Stimulated activated CD4-positive, alpha-beta T cell treated with anti-CD3 and anti-CD28 coated beads, Interleukin-2, amount 100 ng/mL, for 48 hours (primary cell): Measurements from ENCODE around the gene PRKCZ.

Experiments used
- DNase-seq, 2 donors: peaks; one replicate each; pipeline ENCODE4 v3.0.0-alpha.2; 2020

Gene PRKCZ

DNA sequence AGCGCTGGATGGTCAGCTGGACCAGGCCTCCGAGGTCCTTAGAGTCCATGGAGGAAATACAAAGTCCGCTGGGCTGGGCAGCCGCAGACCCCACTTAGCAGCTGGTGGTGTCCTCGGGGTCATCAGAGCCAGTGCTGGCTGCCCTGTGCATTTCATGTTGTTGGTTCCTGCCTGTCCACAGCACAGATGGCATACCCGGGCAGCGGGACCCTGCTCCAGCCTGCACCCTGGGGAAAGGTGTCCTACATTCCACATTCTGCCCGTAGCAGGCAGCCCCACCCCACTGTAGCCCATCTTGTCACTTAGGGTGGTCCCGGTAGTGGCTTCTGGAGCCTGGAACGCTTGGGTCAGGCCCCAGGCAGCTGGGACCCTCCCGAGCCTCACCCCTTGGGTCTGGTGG is 19.8 kb downstream of the PRKCZ start:
- no peak for DNase-seq

DNA sequence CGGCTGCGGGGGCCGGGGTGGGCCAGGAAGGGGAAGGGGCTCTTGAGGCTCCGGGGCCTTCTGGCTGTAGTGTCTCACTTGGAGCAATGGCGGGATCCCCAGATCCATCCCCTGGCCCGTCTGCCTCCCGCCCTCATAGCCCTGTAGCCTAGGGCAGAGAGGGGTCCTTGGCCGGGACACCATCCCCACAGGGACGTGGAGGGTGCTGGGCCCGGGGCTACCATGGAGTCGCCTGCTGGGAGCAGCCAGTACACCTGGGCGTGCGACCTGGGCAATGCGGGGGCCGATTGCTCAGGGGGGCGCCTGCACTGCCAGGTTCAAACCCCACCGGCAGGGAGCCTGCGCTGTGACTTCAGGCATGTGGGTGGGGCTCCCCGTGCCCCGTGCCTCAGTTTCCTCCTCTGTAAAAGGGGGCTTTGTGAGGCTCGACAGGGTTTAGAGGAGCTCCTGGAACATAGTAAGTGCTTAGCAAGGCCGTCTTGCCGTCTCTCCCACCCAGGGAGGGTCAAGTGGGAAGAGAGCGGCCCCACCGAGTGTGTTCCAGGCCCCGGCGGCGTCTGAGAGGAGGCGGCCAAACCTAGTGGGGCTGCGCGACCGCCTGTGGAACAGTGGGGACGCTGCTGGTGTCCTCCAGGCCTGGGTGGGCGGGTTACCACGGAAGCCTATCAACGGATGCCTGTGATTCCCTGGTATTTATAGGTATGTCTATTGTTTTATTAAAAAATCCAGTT is 20.8 kb downstream of the PRKCZ start:
- no peak for DNase-seq

DNA sequence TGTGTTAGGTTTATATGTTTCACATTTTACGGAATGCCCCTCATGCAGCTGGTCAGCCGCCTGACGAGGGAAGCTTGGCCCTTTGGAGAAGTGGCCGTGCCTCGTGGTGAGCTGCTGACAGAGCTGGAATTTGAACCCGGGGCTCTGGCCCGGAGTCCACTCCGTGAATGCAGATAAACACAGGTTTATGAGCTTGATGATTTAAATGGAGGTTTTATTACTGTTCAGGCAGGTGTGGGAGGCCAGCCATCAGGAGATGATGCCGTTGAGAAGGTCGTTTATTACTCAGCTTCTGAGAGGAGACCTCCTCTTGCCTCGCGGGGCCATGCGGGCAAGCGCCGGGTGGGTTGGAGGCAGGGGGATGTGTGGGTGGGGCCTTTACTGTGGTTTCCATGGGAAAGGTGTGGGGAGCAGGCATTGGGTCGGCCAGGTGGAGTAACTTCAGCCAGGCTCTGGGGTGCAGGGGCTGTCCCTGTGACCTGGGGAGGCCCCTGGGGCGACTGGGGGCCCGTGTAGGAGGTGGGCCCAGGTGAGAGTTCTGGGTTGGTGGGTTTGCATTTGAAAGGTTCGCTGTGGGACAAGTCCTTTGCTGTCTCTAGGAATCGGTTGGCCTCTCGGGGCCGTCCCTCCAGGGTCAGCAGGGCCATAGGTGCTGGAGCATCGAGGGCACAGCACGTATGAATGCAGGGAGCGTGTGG is 22.0 kb downstream of the PRKCZ start:
- no peak for DNase-seq

DNA sequence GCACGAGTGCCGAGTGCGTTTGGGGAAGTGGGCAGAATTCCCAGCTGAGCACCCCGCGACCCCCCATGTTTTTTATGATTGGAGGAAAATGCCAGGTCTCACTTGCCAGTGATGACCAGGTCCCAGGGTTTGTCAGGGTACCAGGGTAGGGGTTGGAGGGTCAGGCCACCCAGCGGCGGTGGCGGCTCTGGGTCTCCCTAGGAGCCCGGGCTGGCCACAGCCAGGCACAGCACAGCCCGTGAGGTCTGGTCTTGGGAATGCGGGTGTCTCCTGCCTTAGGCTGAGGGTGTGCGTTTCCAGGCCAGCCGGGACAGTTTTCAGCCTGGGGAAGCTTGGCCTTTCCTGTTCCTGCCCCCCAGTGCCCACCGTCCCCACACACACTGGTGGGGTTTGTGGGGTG is 22.7 kb downstream of the PRKCZ start:
- no peak for DNase-seq

DNA sequence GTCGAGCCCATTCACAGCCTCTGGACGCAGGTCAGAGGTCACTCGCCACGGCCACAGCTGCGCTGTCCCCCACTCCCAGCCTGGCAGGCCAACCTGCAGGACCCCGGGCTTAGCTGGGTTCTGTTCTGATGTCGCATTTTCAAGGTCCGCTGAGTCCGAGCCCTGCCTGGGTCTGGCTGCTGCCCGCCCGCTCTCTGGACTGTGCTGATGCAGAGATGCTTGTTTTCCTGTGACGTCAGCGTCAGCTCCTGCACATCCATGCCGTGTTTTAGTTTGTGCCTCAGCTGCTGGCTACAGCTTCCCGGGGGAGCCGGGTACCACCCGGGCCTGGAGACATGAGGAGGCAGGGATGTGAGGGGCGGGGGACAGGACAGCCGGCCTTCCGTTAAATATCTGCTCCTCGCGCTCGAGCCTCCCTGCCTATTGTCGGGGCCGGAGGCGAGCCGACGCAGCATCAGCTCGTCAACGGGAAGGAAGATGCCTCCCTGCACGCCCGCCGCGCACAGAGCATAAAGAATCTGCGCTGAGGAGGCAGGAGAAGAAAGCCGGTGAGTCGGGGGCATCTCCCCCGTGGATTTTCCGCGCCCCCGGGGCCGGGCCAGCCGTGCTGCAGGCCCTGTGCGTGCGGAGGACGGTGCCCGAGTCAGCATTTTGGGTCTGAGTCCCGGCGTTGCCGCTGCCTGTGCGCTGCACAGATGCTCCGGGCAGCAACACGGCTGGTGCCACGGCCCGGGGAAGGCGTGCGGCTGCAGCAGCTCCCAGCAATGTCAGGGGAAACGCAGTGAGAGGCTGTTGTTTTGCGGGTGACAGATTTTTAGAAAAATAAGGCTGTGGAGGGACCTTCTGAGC is 23.4 kb downstream of the PRKCZ start:
- no peak for DNase-seq

DNA sequence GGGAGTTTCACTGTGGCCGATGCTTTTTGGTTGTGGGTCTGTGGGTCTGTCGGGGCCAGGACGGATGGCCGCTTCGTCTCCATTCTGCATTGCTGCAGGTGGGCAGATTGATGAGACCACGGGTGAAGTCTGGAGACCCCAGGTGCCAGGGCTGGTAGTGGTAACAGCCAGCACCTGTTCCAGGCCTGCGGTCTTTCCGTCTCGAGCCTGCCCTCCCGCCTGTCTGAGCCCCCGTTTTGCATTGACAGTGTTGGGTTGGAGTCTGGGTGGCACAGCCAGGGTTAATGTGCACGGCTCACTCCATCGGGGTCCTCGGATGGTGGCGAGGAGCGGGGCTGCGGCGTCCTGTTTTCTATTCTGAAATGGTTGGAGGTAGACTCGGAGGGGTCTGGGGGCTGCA is 24.2 kb downstream of the PRKCZ start:
- DNase-seq, result no peak

DNA sequence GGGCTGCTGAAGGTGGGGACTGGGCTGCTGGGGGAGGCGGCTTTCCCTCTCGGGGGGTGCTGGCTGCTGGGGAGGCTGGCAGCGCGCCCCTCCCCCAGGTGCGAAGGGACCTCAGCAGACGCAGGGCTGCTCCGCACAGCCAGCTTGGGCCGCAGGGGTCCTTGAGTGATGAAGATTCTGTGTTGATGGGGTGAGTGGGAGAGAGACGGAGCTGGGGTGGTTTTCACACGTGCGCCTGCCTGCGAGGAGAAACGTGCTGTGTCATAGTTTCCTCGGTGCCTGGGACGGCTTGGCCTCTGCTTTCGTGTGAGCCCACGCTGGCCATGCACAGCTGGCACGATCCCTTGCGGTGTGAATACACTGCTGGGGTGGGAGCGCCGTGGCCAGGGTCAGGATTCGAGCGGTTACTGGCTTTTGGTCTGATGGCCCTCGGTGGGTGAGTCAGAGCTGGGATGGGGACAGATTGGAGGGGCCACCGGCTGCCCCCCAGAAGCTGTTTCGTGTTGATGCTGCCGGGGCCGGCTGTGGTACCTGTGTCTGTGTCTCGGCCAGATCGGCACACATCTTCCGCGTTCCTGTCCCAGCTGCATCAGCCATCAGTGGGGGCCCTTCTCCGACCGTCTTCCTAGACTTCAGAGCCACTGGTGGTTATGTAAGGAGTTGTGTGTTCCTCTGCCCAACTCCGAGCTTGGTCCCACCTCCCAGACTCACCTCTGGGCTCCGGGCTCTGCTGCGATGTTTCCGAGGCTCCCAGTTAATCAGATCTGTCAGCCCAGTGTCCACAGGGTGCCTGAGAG is 24.9 kb downstream of the PRKCZ start:
- no peak for DNase-seq

DNA sequence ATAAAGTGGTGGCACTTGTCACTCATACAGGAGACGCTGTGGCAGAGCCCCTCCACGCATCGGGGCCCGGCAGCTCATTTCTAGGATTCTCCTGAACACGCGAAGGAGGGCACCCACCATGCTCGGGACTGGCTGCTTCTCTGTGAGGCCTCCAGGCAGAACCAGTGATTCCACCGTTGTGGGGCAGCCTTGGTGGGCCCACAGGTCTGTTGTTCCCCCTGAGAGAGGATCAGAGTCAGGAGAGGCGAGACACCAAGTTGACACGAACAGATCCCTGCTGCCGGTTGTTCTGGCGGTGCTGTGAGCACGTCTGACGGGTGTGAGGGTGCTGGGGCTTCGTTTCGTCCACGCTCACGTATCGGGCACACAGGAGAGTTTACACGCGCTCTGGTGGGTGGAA is 26.6 kb downstream of the PRKCZ start:
- no peak for DNase-seq

DNA sequence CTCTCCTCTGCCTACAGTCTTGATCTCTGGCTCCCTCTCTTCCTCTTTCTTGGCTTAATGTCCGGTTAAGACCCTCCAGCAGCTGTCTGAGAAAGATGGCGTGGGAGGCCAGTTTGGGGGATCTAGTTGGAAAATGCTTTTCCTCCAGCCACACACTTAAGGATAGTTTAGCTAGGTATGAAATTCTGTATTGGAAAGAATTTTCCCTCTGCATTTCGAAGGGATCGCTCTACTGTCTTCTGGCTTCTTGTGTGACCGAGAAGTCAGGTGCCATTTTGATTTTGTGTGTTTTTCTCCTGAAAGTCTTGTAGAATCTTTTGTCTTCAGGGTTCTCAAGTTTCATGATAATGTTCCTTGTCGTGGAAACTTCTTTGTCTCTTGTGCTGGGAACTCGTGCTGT is 28.0 kb downstream of the PRKCZ start:
- DNase-seq, result no peak

DNA sequence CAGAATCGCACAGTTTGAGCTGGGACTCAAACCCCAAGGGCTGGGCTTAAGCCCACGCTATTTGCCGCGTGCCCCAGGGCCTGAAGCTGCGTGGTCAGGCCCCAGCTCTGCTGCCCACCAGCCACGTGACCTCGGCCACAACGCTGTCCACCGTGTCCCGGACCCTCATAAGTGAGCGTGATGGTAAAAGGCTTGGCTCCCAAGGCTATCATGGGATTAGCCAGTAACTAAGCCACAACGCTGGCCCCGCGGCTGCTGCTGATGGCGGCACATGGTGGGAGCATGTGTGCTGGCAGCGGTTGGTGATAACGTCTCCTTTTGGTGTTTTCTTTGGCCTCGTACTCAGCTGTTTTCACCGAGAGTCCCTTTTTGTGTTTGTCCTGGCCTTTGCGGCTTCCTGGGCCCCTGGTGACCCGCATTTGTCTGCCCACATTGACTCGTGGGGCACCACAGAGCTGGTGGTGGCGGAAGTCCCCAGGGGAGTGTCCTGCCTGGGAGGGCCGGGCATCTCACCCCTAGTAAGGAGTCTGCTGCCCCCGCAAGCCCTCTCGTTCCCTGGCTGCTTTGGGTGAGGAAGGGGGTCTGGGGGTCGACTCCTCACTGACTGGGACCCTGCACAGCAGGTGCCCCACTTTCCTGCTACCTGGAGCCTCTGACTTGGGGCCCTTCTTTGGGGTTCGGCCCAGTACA is 29.3 kb downstream of the PRKCZ start:
- no peak for DNase-seq

DNA sequence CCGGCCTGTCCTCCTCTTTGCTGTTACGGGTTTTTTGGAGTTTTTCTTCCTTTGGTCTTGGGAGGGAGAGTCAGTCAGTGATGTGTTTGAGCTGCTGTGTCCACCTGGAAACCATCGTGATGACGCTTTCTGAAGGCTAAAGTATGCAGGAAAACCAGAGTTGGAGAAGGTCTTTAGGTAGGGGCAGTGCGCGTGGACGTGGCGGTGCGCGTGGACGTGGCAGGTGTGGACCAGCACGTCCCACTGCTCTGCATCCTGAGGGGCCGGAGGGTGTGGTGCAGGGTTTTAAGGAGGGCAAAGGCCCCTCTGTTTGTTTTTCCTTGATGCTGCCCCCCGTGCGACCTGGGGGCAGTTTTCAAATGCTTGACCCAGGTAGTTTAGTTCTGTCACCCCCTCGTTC is 29.9 kb downstream of the PRKCZ start:
- no peak for DNase-seq

DNA sequence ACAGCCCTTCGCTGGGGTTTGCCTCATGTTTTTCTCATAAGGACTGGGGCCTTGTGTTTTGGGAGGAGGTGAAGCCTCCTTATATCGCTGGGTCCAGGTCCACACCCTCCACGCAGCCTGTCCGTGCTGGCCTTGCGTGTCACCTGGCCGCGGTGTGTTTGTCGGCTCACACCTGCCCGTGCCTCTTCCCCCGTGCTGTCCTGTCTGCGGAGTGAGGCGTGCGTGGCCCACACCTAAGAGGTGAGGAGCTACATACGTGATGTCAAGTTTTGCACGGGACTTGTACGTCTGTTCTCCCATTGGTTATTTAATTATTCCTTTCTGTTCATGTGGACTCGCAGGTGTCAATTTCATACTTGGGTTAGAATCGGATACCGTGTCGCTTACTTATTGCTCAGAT is 30.7 kb downstream of the PRKCZ start:
- DNase-seq, result no peak

DNA sequence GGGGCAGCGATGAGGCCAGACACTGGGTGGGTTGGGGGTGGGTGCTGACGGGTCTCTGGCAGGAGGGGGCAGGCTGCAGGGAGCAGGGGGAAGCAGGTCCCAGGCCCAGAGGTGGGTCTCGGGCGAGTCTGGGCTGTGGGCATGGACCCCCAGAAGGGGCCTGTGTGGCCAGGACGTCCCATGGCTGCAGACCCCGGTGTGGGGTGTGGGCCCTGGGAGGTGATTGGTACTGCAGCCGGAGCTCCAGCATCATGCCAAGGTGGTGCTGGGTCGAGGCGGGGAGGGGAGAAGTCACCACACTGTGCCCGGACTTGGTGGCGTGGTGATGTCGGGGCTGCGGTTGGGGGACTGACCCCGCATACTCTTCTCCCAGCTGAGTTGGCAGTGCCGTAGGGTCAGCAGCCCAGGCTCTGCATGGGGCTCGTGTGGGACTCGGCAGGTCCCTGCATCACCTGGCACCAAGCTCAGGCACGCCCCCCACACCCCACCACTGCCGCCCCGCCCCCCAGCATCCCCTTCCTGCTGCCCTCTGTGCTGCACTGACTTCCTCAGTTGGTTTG is 31.2 kb downstream of the PRKCZ start:
- DNase-seq, result no peak

DNA sequence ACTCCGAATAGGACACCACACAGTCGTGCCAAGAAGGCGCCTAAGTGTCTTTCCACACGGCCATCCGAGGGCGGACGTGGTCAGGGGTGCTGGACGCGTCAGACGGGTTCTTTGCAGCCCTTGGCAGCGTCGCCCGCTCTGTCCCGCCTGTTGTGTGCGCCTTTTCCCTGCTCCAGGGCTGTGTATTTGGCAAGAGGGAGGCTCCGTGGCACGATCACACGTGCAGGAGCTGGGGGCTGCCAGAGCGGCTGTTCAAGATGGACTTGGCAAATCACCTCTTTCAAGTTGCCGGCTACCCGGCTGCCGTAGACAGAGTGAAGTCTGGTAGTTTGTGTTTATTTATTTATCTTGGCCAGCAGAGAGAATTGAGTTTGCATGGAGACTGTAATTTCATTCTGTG is 31.9 kb downstream of the PRKCZ start:
- no peak for DNase-seq

DNA sequence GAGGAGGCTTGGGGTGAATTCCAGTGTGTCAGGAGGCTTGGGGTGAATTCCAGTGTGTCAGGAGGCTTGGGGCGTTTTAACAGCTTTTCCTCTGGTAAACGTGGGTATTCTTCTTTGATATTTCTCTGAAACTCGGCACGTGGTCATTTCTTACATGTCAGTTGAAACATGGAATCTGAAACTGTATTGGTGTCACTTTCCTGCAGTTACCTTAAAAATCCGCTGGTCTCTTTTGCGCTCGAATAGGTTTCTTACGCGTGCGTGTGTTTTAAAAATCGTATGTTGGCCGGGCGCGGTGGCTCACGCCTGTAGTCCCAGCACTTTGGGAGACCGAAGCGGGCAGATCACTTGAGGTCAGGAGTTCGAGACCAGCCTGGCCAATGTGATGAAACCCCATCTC is 33.5 kb downstream of the PRKCZ start:
- no peak for DNase-seq

DNA sequence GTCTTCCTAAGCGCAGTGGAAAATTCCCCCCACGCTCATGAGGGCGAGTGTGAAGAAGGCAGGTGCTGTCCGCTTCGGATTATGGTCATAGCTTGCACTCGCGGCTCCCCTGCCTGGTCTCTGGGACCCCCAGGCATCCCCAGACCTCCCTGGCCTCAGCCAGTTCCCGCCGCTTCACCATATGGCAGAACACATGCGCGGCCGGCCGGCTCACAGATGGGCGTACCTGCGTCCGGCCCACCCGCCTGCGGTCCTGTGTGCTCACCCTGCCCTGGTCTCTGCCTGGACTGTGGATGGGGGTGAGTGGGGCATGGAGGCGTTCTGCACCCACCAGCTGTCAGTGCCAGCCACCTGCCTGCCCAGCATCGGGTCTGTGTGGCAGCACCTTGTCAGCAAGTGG is 34.1 kb downstream of the PRKCZ start:
- DNase-seq, result no peak

DNA sequence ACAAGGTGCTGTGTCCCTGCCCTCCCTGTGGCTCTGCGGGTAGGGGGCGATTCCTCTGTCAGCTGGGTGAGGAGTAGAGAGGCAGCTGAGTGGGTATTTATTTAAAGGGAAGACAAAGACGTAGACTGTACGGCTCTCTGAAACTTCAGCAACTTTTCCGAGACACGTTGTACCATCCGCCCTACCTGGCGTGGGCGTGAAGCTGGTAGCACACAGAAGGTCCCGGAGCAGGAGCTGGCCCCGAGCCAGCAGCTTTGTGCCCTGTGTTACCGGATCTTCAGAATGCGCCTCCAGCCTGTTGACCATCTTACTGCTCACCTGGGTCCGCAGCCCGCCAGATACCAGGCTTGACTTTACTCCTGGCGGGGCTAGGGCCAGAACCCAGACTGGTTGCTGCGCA is 34.9 kb downstream of the PRKCZ start:
- no peak for DNase-seq

DNA sequence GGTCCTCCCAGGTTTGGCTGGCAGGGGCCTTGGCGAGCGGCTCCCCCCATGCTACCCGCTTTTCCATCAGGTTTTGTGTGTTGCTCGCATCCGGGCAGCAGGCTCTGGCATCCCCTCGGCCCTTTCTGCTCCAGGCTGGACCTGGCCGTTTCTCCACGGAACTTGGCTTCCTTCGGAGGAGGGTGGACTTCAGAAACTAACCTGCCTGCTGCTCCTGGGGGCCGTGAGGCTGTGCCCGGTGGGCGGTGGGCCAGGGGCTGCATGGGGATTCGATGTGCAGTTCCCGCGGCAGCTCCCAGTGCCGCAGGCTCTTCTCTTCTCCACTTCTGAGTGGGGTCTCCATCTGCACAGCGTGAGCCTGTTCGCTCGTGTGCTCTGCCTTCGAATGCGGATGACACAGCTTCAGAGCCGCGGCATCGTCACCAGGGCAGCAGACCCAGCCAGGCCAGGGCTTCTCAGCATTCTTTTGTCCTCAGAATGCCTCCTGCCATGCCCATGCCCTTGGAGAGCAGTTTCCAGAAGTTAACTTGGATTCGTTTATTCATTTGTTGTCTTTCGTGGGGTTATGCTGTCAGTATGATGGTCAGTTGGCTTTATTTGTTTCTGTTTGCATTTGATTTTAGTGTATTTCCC is 36.4 kb downstream of the PRKCZ start:
- no peak for DNase-seq

DNA sequence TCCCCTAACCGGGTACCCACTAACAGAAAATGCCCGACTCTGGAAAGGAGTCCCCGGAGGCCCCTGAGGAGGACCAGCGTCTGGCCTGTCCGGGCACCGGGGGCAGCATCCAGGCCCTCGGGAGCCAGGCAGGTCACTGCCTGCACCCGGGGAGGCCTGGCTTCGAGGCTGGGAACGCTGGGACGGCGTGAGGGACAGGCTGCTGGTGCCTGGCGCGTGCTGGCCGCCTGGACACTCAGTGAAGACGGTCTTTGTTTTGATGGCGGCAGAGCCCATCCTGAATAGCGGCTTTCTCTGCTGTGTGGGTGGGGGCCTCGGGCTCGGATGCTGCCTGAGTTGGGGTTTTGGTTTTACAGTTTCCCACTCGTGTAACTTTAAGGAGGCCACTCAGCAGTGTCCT is 37.6 kb downstream of the PRKCZ start:
- DNase-seq, result no peak

DNA sequence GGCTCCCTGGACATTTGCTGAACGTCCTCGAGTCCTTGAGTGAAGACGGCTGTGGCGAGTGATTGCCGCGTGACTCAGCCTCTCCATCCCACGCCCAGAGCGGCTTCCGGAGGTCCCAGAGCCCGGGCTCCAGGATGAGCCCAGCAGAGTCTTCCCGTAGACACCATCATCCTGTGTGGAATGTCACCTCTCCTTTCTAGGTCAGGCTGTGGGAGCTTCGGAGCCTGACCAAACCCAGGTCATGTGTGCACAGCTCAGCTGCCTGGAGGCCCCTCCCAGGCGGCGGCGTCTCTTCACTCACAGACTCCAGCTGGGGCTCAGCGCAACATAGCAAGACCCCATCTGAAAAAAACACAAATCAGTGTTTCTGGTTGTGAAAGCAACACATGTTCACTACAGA is 38.2 kb downstream of the PRKCZ start:
- DNase-seq, result no peak

DNA sequence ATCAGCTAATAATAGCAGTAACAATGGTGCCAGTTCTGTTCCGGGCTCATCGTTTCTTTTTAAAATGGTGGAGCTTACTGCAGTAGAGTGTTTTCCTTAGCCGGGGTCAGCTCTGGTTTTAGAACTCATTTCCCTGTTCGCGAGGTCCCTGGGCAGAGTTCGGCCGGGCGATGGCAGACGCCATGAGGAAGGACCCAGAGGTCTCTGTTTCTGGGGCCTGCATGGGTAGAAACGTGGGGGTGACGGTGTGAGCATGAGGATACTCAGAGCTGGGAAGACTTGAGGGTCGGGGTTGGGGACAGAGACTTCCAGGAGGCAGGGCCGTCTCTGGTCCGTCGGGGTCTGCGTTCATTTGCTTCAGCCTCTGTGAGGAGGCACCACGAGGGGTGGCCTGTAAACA is 38.8 kb downstream of the PRKCZ start:
- no peak for DNase-seq
